Measurements from ENCODE around the gene OPN4.

Gene OPN4

DNA sequence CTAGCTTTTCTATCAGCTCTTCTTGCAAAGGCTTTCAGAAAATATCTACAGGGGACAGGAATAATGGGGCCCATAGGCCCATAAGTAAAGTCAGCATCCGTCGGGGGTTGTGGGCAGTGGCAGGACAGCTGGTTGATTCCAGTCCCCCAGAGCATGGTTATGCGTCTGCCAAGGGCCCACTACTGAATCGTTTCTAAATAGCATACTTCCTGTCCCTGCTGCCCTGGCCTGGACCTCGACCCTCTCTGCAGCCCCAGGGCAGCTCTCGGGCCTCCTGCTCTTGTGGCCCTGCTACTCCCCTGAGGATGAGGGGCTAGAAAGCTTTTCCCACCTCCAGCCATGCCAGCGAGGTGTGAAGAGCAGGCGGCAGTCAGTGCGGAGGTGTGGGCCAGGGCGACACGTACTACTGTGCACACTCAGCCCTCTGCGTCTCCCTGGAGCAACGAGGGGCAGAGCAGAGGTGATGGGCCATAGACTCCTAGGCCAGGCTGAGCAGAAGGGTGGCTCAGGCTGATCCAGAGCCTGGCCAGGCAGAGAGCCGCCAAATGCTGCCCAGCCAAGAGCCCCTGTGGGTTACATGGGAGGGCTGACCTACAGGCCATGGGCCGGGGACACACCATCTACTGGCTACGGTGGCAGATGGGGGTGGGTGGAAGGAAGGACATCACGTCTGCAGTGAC is 4.7 kb upstream of the OPN4 start:
- peak overlapping the region in 1 of 3 experiments; percentile 11 for H3K4me3 Mint-ChIP-seq

GRCh38 chr10:86650151-86650550 is 4.2 kb upstream of the OPN4 start:
- peaks cover 53% of the 10 kb centered on the region for H3K4me1 Mint-ChIP-seq
- no peak overlapping the region for H3K4me3 Mint-ChIP-seq
- H3K9me3 Mint-ChIP-seq: no peaks in the 10 kb centered on the region
- H3K27ac Mint-ChIP-seq: no peak overlapping the region
- peaks cover 22% of the 10 kb centered on the region for H3K27me3 Mint-ChIP-seq (ENCODE audit: low read depth)
- TF ChIP-seq, protein P1, sequence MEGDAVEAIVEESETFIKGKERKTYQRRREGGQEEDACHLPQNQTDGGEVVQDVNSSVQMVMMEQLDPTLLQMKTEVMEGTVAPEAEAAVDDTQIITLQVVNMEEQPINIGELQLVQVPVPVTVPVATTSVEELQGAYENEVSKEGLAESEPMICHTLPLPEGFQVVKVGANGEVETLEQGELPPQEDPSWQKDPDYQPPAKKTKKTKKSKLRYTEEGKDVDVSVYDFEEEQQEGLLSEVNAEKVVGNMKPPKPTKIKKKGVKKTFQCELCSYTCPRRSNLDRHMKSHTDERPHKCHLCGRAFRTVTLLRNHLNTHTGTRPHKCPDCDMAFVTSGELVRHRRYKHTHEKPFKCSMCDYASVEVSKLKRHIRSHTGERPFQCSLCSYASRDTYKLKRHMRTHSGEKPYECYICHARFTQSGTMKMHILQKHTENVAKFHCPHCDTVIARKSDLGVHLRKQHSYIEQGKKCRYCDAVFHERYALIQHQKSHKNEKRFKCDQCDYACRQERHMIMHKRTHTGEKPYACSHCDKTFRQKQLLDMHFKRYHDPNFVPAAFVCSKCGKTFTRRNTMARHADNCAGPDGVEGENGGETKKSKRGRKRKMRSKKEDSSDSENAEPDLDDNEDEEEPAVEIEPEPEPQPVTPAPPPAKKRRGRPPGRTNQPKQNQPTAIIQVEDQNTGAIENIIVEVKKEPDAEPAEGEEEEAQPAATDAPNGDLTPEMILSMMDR (IDR thresholded peaks at IDR 0.05; ENCODE audit: unreplicated experiment in 3 of 3): no peak
- no peaks in the 10 kb centered on the region for H3K36me3 Mint-ChIP-seq (ENCODE audit: low read depth)

More for the DNA sequence above, 4.7 kb upstream of the OPN4 start:
- Mint-ChIP-seq H3K27ac (peak overlapping the region in 2 of 3 experiments; percentile 49 to 84), H3K36me3 (ENCODE audit: low read depth) (no peaks in the 10 kb centered on the region), H3K9me3 (no peaks in the 10 kb centered on the region), H3K4me1 (peaks cover 53% of the 10 kb centered on the region), H3K27me3 (ENCODE audit: low read depth) (peaks cover 22% of the 10 kb centered on the region)
- TF ChIP-seq, protein P1 (IDR thresholded peaks at IDR 0.05; ENCODE audit: unreplicated experiment in 3 of 3): no peak

DNA sequence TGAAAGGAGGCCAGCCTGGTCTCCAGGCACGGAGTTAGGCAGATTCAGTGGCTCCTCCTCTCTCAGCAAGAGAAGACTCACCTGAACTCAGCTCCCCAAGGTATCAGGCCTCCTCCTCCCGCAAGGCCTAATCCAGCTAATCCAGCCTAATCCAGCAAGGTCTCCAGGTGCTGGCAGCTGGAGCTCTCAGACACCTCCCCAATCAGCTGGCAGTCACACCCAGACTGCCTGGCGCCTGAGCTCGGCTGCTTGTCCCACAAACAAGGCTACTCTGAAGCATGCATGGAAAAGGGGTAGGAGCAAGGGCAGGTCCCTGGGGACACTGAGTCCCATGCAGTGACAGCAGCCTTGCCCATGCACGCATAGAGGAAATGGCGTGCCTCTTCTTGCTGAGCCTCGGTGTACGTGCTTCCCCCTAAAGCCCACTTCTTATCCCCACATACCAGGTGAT is 3.3 kb upstream of the OPN4 start:
- Mint-ChIP-seq H3K4me1 (peaks cover 53% of the 10 kb centered on the region), H3K4me3 (no peak overlapping the region), H3K36me3 (ENCODE audit: low read depth) (no peaks in the 10 kb centered on the region), H3K27me3 (ENCODE audit: low read depth) (peaks cover 22% of the 10 kb centered on the region), H3K27ac (no peak overlapping the region), H3K9me3 (no peaks in the 10 kb centered on the region)
- TF ChIP-seq, protein P1 (IDR thresholded peaks at IDR 0.05; ENCODE audit: unreplicated experiment in 3 of 3): no peak

- H3K4me3 Mint-ChIP-seq: no peak overlapping the region
- H3K27me3 Mint-ChIP-seq (ENCODE audit: low read depth): peaks cover 17% of the 10 kb centered on the region
- no peaks in the 10 kb centered on the region for H3K36me3 Mint-ChIP-seq (ENCODE audit: low read depth)
- H3K4me1 Mint-ChIP-seq: peaks cover 47% of the 10 kb centered on the region
- TF ChIP-seq, protein P1 (IDR thresholded peaks at IDR 0.05; ENCODE audit: unreplicated experiment in 3 of 3): no peak
- no peaks in the 10 kb centered on the region for H3K9me3 Mint-ChIP-seq
- H3K27ac Mint-ChIP-seq: no peak overlapping the region
These were observed 2.6 kb upstream of the OPN4 start for GRCh38 chr10:86651631-86652331.

GRCh38 chr10:86652361-86653202 is 1.8 kb upstream of the OPN4 start:
- H3K36me3 Mint-ChIP-seq (ENCODE audit: low read depth): no peaks in the 10 kb centered on the region
- TF ChIP-seq, protein P1 (IDR thresholded peaks at IDR 0.05; ENCODE audit: unreplicated experiment in 3 of 3): no peak
- peaks cover 42% of the 10 kb centered on the region for H3K4me1 Mint-ChIP-seq
- peaks cover 22% of the 10 kb centered on the region for H3K27me3 Mint-ChIP-seq (ENCODE audit: low read depth)
- H3K4me3 Mint-ChIP-seq: no peak overlapping the region
- no peaks in the 10 kb centered on the region for H3K9me3 Mint-ChIP-seq
- H3K27ac Mint-ChIP-seq: no peak overlapping the region
